22Rv1 (cell line): ENCODE data around the gene MEPCE.

Experiments
- CTCF ChIP-seq: fragments of 450-650 bp; IDR thresholded peaks from 2 replicates; pipeline ENCODE4 v1.5.1; 2017; ENCODE audit warnings: mild to moderate bottlenecking
- ZFX ChIP-seq: fragments of 450-650 bp; IDR thresholded peaks from 2 replicates; pipeline ENCODE4 v1.6.1; 2017; ENCODE audit warnings: antibody characterized with exemption, borderline replicate concordance

GRCh38 chr7:100472854-100473499 lies 43.3 kb downstream of the MEPCE start:
- TF ChIP-seq CTCF (no peak), ZFX (no peak)
